GM18526 (cell line): ENCODE measurements around the gene KDM4E.

Experiments
- POLR2A ChIP-seq: IDR thresholded peaks from 3 replicates; pipeline ENCODE4 v1.6.1; 2011; ENCODE audit not compliant: insufficient read length; ENCODE audit errors: extremely low read depth

KDM4E gene

GRCh38 chr11:95024958-95025357 is at the start of gene KDM4E:
KDM4E (plus strand) TSS chr11:95025258; CDS start chr11:95025558, 300 bp downstream.
- TF ChIP-seq POLR2A: no peak

GRCh38 chr11:94975599-94975998 is 49.5 kb upstream of the KDM4E start:
- TF ChIP-seq POLR2A: no peak

- TF ChIP-seq POLR2A: no peak
These were observed 37.7 kb upstream of the KDM4E start for GRCh38 chr11:94987378-94987777.

- no peak for TF ChIP-seq POLR2A
These were observed 36.3 kb upstream of the KDM4E start for GRCh38 chr11:94988748-94989147.

- TF ChIP-seq POLR2A: no peak
These were observed 31.6 kb upstream of the KDM4E start for GRCh38 chr11:94993400-94993943.

GRCh38 chr11:94997437-94997836 is 27.6 kb upstream of the KDM4E start:
- TF ChIP-seq POLR2A: no peak

- no peak for TF ChIP-seq POLR2A
These were observed 26.8 kb upstream of the KDM4E start for GRCh38 chr11:94998285-94998684.

GRCh38 chr11:95003716-95004115 is 21.3 kb upstream of the KDM4E start:
- no peak for TF ChIP-seq POLR2A

GRCh38 chr11:95005642-95006041 is 19.4 kb upstream of the KDM4E start:
- TF ChIP-seq POLR2A: no peak

GRCh38 chr11:95011376-95011775 is 13.7 kb upstream of the KDM4E start:
- no peak for TF ChIP-seq POLR2A

- TF ChIP-seq POLR2A: no peak
These were observed 10.8 kb upstream of the KDM4E start for GRCh38 chr11:95014184-95014821.

- TF ChIP-seq POLR2A: no peak
These were observed 8.9 kb upstream of the KDM4E start for GRCh38 chr11:95016139-95016538.

GRCh38 chr11:95028357-95028756 is 3.3 kb downstream of the KDM4E start:
- no peak for TF ChIP-seq POLR2A

- TF ChIP-seq POLR2A: no peak
These were observed 8.0 kb downstream of the KDM4E start for GRCh38 chr11:95033051-95033450.

GRCh38 chr11:95035316-95035715 is 10.3 kb downstream of the KDM4E start:
- TF ChIP-seq POLR2A: no peak

GRCh38 chr11:95042239-95042638 is 17.2 kb downstream of the KDM4E start:
- no peak for TF ChIP-seq POLR2A

- TF ChIP-seq POLR2A: no peak
These were observed 17.8 kb downstream of the KDM4E start for GRCh38 chr11:95042906-95043305.
